BJ (cell line): ENCODE data around the gene STOX2. TPM values are rescaled to one million over a fixed set of nuclear protein-coding genes. Genes with fewer than 3 reads are reported as not detected.

Source experiments
- CTCF ChIA-PET: fragments of 350-600 bp; formaldehyde crosslinking; extraction: SDS; loops from one replicate; lab custom pipeline; 2021; ENCODE audit warnings: antibody characterized with exemption, inconsistent platforms; lab: Yijun Ruan, JAX
- POLR2A ChIA-PET: fragments of 300-600 bp; sonication (Branson Sonifier 250); formaldehyde crosslinking; extraction: SDS; loops from one replicate; lab custom pipeline; 2021; ENCODE audit warnings: antibody characterized with exemption; lab: Charles Lee
- DNase-seq: peaks from one replicate; pipeline ENCODE4 v3.0.0-alpha.2; 2011; ENCODE audit warnings: low read depth
- H3K27me3 ChIP-seq: 2 replicates; pipeline ENCODE4 v1.6.0; 2011; ENCODE audit warnings: low read length; ENCODE audit not compliant: control insufficient read depth, insufficient read depth
- H3K36me3 ChIP-seq: 2 replicates; pipeline ENCODE4 v1.5.1; 2011; ENCODE audit warnings: low read length; ENCODE audit not compliant: control insufficient read depth, insufficient read depth
- H3K4me3 ChIP-seq: 2 replicates; pipeline ENCODE4 v1.5.1; 2011; ENCODE audit warnings: low read depth, mild to moderate bottlenecking, control low read depth, low read length
- polyA plus RNA-seq: library from polyadenylated mRNA; depleted of rRNA; stranded (reverse); fragments of >200 nt; gene quantifications from 2 replicates; pipeline ENCODE4 v1.2.3, GENCODE V29; 2011
- TF ChIP-seq, protein P1 (sequence below): IDR thresholded peaks from 2 replicates; pipeline ENCODE4 v1.5.1; 2011; ENCODE audit warnings: low read depth, mild to moderate bottlenecking, control low read depth, inconsistent platforms, low read length, moderate library complexity; ENCODE audit not compliant: insufficient read depth

Gene STOX2
- polyA plus RNA-seq, 1 experiment: 0.27 TPM

DNA sequence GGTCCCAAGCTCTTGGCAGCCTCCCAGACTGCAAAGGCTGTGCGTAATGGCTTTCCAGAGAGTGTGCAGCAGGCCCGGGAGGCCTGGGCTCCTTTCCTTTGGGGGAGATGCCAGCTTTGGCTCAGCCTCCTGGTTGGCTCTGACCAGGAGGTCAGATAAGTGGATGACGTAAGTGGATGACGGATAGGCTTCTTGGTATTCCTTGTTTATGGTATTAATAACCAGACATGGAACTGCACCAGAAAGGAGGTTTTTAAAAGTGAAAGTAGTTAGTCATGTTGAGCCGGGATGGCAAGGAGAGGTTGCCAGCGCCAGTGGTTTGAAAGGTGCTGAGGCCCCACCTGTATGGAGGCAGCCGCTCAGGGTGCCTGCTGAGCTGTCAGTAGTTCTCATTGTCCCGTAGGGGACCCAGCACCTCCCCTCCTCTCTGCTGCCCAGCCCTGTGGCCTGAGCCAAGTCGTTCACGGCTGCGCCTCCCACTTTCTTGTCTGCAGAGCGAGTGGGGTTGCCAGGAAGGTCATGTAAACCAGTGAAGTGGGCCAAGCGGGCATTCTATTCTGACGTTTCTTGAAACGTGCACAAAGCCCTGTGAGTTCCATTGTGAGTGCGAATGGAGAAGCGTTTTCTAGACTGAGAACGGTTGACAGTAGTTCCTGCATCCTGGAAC, 28.7 kb upstream of the STOX2 start:
- no peak for DNase-seq
- CTCF ChIA-PET: no interaction called here
- TF ChIP-seq, protein P1, sequence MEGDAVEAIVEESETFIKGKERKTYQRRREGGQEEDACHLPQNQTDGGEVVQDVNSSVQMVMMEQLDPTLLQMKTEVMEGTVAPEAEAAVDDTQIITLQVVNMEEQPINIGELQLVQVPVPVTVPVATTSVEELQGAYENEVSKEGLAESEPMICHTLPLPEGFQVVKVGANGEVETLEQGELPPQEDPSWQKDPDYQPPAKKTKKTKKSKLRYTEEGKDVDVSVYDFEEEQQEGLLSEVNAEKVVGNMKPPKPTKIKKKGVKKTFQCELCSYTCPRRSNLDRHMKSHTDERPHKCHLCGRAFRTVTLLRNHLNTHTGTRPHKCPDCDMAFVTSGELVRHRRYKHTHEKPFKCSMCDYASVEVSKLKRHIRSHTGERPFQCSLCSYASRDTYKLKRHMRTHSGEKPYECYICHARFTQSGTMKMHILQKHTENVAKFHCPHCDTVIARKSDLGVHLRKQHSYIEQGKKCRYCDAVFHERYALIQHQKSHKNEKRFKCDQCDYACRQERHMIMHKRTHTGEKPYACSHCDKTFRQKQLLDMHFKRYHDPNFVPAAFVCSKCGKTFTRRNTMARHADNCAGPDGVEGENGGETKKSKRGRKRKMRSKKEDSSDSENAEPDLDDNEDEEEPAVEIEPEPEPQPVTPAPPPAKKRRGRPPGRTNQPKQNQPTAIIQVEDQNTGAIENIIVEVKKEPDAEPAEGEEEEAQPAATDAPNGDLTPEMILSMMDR: no peak

DNA sequence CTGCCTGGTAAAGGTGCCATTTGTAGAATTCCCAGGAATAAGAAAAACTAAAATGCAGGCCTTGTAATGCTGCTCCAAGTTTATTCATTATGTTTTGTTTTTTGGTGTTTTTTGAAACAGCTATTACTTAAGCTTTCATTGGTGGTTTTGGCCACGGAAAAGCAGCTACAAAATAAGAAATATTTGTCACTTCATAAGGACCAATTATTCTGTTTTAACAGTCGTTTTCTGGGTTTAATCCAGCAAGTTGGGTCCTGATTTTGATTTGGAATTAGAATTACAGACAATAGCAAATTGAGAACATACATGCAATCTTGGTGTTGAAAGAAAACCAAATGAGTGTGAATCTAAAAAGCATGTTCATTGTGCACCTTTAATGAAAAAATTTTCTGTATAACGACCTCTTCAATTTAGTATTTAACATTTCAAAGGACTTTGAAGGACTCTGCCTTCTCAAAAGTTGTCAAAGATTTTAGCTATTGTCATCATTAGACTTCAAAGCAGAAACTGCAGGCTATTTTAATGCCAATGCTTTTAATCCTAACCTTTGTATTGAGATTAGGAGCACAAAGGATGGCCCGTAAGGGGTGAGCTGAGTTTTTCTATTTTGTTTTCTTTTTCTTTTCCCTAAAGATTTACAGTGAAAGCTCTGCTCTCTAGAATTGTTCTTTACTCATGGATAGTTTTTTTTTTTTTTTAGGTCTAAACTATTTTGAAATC, 26.7 kb upstream of the STOX2 start:
- H3K4me3 ChIP-seq: no peak overlapping the region
- ChIA-PET CTCF (no interaction called here), POLR2A (no interaction called here)
- no peaks in the 10 kb centered on the region for H3K27me3 ChIP-seq
- no peaks in the 10 kb centered on the region for H3K36me3 ChIP-seq
- DNase-seq: no peak
- TF ChIP-seq, protein P1: no peak

More for the DNA sequence above, 28.7 kb upstream of the STOX2 start:
- POLR2A ChIA-PET: no interaction called here
- no peak overlapping the region for H3K4me3 ChIP-seq
- H3K27me3 ChIP-seq: no peaks in the 10 kb centered on the region
- H3K36me3 ChIP-seq: no peaks in the 10 kb centered on the region

DNA sequence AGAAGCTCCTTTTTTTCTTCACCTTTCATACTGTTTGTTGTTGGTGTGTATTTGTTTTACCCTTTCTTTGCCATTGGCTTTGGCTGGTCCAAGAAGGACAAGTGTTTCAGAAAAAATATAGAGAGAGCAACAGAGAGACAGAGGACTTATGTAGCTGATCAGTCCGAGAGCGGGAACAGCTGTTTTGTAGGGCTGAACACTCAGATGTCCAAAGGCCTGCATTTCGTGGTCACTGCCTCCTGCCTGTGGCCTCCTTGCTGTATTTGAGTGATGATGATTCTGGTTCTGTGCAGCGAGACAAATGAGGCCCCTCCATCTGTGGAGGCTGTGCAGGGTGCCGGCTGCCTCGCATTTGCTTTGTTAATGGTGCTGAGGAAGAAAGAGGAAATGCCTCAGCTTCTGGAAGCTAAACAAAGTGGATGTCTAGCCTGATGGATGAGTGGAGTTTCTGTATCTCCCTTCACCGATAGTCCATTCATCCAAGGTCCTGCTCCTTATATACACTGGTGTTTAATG, 19.8 kb upstream of the STOX2 start:
- ChIA-PET CTCF (no interaction called here), POLR2A (no interaction called here)
- DNase-seq: no peak
- Histone ChIP-seq H3K36me3 (no peaks in the 10 kb centered on the region), H3K4me3 (no peak overlapping the region), H3K27me3 (no peaks in the 10 kb centered on the region)
- TF ChIP-seq, protein P1: no peak

DNA sequence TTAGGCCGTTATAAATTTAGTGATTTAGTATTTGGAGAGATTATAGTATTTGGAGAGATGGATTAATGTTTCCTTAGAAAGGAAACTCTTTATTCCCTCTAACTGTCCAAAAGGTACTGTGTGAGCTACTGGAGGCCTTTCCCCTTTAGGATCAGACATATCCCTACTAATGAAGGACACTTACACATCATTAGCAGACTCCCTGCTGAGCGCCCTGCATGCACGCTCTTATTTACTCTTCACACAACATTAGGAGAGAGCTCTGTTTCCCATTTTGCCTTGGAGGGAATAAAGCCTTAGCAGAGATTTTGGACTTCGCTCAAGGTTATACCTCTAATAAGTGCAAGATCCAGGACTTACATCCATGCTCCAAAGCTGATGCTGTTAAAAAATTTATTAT, 17.8 kb upstream of the STOX2 start:
- Histone ChIP-seq H3K4me3 (no peak overlapping the region), H3K36me3 (no peaks in the 10 kb centered on the region), H3K27me3 (no peaks in the 10 kb centered on the region)
- TF ChIP-seq, protein P1: no peak
- CTCF ChIA-PET: no interaction called here
- POLR2A ChIA-PET: no interaction called here
- no peak for DNase-seq

DNA sequence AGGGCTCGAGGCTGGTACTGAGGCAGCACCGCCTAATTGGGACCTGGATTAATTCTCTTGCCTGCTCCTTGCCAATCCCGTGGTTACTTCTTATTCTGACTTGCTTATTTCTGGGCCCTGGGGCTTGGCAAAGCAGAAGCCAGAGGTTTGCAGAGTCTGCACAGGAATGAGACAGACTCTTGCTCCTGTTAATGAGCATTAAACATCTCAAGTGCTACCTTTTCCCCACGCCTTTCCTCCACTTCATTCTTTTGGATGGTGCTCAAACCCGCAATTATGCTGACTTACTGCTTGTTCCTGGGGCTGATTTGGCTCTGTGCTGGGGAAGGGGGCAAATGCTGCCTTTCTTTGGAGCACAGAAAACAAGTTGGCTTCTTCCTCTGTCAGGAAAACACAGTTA, 16.5 kb upstream of the STOX2 start:
- H3K36me3 ChIP-seq: no peaks in the 10 kb centered on the region
- TF ChIP-seq, protein P1: no peak
- ChIA-PET CTCF (no interaction called here), POLR2A (no interaction called here)
- DNase-seq: no peak
- no peaks in the 10 kb centered on the region for H3K27me3 ChIP-seq
- H3K4me3 ChIP-seq: no peak overlapping the region
